Inflammatory macrophage treated with lipopolysaccharide for 4 hours (primary cell): ENCODE data around the gene LRRC56.
A peak's percentile ranks its signal among the peaks of the same experiment; 100 is the strongest.

Experiments used
- DNase-seq: peaks from one replicate; pipeline ENCODE4 v3.0.0-alpha.2; 2020

Gene LRRC56, protein sequence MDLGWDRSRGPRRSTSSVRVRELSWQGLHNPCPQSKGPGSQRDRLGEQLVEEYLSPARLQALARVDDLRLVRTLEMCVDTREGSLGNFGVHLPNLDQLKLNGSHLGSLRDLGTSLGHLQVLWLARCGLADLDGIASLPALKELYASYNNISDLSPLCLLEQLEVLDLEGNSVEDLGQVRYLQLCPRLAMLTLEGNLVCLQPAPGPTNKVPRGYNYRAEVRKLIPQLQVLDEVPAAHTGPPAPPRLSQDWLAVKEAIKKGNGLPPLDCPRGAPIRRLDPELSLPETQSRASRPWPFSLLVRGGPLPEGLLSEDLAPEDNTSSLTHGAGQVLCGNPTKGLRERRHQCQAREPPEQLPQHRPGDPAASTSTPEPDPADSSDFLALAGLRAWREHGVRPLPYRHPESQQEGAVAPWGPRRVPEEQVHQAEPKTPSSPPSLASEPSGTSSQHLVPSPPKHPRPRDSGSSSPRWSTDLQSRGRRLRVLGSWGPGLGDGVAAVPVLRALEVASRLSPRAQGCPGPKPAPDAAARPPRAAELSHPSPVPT

DNA sequence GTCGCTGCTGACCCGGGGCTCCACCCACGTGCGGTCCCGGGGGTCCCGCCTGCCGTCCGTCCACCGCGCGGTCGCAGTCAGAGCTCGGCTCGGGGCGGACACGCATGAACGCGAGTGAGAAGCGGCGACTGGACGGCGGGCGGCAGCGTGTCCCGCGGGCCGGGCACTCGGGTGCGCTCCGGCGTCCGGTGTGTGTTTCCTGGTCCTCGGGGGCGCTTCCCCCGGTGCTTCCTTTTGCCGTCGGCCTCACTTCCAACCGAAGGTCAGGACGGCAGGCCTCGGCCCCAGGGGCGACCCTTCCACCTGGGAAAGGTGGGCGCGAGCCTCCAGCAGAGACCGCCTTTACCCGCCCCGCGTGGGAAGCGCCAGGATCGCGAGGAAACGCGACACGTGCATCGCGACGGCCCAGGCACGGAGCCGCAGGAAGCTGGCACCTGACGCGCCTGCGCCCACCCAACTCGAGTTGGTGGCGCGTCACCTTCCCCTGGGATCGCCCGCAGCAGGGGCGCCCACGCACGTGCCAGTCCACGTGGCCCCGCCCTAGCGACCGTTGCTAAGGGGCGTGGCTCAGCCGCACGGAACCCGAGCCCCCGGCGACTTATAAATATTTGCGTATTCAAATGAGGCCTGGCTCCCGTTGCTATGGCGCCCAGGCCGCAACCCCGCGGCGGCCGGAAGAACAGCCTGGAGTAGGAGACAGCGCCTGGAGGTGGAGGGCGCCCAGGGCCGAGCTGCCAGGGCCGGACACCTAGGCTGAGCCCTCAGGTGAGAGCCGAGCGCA, at the start of gene LRRC56:
TSS of gene LRRC56 (plus strand) at position 687 of the 781 bp plus-strand sequence. CDS start 3,158 bp downstream, outside the sequence.
- peak; percentile 79 for DNase-seq

DNA sequence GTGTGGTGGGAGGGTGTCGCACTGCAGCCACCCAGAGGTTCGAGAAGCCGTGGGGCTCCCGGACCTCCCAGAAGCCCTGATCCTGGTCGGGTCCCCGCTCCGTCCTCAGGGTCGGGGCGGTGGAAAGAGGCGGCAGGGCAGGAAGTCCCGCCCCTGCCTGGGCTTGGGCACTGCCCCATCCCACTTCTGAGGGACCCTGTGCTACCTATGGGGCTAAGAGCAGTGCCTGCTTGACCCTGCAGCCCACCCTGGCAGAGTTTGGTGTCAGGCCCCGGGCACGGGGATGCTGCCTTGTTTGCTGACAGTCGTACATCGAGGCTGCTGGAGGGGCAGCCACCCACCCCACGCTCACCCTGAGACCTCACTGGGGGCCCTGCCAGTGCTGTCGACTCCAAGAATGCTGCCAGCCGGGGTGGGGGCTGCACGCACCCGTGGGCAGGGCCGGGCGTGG, 49.7 kb upstream of the LRRC56 start:
- DNase-seq: no peak

DNA sequence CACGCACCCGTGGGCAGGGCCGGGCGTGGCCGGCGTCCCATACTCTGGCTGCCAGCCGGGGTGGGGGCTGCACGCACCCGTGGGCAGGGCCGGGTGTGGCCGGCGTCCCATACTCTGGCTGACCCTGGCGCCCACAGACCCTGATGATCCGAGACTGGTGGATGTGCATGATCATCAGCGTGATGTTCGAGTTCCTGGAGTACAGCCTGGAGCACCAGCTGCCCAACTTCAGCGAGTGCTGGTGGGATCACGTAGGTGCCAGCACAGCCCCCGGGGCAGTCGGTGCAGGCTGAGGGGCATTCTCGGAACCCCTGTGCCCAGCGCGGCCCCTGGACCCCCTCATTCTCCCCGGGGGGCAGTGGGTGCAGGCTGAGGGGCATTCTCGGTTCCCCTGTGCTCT, 49.3 kb upstream of the LRRC56 start:
- no peak for DNase-seq

DNA sequence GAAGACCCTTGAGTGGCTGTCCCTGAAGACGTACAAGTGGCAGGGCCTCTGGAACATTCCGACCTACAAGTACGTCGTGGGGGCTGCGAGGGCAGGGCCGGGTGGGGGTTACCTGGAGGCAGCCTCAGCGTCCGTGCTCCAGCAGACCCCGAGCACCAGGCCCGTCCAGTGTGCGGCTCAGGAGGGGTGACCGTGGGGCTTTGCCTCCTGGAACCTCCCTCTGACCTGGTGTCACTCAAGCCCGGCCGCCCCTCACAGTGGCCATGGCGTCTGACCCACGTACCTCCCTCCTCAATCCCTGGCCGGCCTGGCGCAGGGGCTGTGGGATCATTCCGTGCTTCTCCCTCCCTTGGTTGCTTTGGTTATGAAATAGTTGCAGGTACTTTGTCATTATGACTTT, 48.7 kb upstream of the LRRC56 start:
- DNase-seq: no peak

DNA sequence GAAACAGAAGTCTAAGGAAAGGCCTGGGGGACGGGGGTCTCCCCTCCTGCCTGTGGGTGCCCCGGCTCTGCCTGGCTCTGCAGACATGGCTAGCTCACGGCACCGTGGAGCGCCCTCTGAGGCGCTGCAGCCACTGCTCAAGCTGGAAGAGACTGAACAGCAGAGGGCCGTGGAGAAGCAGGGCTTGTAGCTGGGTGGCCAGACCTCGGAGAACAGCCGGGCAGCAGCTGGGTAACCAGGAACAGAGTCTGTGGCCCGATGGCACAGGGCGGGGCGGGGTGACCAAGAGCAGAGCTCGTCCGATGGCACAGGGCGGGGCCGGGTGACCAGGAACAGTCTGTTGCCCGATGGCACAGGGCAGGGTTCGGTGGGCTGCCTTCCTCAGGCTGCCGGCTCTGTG, 48.3 kb upstream of the LRRC56 start:
- no peak for DNase-seq

DNA sequence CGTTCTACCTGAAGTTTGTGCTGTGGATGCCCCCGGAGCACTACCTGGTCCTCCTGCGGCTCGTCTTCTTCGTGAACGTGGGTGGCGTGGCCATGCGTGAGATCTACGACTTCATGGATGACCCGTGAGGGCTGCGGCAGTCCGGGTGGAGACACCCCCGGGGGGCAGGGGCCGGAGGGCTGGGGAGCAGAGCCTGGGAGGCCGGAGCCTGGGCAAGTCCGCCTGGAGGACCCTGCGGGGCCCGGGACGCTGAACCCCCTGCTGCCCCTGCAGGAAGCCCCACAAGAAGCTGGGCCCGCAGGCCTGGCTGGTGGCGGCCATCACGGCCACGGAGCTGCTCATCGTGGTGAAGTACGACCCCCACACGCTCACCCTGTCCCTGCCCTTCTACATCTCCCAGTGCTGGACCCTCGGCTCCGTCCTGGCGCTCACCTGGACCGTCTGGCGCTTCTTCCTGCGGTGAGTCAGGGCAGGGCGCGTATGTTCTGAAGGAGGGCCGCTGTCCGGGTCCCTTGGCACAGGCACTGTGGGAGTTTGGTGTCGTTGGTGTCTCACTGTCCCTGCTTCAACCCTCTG, 47.6 kb upstream of the LRRC56 start:
- no peak for DNase-seq

DNA sequence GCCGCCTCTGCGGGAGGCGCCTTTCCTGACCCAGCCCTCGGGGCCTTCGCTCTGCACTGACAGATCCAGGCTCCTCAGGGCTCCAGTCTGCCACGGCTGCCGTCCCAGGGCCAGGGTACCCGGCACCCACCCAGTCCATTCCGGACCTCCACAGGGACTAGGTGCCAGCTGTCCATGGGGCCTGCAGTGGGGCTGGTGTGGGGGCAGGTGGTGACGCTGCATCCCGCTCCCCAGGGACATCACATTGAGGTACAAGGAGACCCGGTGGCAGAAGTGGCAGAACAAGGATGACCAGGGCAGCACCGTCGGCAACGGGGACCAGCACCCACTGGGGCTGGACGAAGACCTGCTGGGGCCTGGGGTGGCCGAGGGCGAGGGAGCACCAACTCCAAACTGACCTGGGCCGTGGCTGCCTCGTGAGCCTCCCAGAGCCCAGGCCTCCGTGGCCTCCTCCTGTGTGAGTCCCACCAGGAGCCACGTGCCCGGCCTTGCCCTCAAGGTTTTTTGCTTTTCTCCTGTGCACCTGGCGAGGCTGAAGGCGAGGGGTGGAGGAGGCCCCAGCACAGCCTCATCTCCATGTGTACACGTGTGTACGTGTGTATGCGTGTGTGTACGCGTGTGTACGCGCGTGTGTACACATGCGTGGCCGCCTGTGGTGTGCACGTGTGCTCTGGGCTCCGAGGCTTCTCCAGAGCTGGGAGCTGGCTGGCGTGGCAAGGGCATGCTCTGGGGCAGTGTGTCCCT, 47.0 kb upstream of the LRRC56 start:
- DNase-seq: no peak

DNA sequence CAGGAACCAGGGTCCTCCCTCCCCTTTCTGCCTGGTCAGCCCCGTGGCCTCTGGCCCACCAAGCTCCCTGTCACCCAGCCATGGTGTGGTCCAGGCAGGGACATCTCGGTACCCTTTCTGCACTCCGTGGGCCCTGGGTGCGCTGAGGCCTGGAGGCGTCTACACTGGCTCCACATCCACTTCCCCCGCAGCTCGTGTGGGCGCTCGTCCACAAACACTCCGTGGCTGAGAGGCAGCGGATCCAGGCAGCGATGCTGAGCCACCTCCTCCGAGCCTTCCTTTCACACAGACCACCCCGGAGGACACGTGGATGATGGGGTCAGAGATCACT, 46.4 kb upstream of the LRRC56 start:
- DNase-seq: no peak

DNA sequence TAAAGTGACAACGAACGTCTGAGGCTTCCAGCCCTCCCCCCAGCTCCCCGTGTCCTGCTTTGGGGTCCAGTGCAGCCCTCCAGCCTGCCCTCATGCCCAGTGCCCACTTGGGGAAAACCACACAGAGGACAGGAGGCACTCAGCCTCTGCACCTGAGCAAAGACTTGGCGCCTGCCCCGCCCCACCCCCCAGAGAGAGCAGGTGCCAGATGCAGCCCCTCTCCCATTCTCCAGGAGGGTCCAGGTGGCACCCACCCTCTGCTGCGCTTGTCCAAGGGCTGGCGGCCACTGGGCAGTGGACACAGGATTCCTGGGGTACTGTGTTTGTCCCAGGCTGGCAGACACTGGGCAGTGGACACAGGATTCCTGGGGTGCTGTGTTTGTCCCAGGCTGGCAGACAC, 46.0 kb upstream of the LRRC56 start:
- no peak for DNase-seq

DNA sequence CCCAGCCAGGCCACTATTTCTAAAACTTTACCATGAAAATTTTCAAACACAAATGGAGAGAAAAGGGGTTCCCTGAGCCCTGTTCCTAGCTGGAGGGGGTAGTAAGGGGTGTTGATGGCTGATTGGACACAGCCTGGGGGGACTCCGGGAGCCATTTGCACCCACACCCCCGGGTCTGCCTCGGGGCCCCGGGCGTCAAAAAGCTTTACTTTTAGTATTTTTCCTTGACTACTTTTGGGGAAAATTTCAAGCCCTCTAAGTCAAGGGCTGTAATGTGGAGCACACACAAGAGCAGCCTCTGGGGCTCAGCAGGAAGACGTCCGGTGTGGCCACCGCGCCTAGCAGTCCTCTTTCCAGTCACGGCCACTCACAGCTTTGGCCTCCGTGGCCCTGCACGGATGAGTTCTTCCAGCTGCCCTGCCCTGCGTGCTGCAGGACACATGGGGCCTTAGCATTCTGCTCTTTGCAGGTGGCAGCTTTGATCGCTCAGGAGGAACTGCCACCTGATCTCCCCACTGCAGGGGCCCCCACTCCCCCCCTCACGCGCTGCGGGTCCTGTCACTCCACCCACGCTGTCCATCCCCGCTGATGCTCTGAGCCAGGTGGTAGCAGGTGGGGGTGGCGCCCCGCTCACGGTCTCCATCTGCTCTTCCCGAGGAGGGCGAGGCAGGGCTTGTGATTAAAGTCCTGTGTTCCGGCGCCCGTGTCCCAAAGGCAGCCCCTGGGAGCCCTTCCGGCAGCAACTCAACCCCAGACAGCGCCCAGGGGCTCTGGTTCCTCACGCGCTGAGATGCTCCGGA, 44.7 kb upstream of the LRRC56 start:
- no peak for DNase-seq

DNA sequence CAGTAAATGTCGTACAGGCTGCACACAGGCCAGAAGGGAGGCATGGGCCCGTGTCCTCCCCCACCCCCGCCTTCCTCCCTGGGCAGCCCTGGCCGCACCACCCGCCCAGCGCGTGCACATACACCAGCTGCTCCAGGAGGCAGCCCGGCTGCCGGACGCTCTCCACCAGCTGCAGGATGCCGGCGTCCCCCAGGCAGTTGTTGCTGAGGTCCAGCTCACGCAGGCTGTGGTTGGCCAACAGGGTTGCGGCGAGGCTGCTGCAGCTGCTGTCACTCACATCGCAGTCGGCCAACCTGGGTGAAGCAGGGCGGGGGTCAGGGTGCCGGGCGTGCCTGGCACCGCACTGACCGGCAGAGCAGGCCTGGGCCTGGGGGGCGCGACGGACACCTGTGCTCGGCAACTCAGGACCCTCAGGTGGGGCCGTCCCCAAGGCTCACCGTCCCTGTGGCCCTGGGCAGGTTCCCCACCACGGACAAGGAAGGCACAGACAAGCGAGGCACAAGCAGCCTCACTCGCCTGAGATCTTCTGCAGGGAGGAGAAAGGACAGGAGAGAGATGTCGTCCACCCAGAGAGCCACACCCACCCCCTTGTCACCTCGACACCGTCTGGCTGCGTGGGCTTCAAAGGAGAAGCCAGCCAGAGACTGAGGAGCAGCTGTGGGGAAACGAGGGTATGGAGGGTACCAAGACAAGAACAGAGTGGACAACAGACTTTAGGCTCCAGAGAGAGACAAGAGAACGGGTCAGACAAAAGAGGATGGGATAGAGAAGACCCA, 42.4 kb upstream of the LRRC56 start:
- DNase-seq: no peak

DNA sequence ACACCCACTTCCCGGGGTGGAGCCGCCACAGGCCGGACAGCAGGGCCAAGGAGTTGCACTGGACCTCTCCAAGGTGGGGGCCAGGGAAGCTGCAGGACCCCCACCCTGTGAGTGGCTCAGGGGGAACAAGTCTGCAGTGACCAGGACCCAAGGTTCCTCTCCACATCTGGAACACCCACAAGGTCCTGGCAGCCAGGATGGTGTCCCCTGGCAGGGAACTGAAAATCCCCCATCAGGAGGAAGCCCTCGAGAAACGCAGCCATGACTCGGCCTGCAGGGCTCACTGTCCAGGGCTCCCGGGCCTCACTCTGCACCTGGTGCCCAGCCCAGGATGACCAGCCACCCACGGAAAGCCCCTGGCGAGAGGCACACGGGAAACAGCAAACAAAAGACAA, 41.8 kb upstream of the LRRC56 start:
- no peak for DNase-seq

DNA sequence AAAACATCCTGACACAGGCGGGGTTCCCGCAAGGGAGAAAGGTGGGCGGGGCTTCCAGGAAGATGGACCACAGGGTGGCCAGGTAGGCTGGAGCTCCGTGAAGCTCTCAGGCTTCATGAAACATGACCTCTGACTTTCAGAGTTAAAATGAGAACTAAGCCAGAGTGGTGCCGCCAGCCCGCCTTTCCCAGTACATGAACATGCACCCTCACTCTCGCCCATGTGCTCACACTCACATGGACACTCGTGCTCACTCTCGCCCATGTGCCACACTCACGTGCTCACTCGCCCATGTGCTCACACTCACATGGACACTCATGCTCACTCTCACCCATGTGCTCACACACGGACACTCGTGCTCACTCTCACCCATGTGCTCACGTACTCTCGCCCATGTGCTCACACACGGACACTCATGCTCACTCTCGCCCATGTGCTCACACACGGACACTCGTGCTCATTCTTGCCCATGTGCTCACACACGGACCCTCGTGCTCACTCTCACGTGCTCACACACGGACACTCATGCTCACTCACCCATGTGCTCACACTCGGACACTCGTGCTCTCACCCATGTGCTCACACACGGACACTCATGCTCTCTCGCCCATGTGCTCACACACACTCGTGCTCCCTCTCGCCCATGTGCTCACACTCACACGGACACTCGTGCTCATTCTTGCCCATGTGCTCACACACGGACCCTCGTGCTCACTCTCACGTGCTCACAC, 40.3 kb upstream of the LRRC56 start:
- DNase-seq: no peak

DNA sequence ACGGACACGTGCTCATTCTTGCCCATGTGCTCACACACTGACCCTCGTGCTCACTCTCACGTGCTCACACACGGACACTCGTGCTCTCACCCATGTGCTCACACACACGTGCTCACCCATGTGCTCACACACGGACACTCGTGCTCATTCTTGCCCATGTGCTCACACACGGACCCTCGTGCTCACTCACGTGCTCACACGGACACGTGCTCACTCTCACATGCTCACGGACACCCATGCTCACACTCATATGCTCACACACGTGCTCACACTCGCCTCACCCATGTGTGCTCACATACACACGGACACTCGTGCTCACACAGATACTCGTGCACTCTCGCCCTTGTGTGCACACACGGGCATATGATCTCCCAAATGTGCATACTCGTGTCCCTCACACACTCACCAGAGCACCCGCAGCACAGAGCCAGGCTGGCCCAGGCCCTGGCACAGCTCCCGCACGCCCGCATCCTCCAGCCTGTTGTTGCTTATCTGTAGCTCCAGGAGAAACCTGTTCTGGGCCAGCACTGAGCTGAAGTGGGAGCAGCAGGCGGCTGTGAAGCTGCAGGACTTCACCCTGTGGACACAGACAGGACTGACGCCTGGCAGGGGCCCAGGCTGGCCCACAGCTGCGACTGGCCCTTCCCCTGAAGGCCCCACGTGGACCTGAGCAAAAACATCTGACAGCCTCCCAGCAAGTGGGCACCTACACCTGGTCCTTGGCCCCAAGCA, 39.6 kb upstream of the LRRC56 start:
- no peak for DNase-seq

DNA sequence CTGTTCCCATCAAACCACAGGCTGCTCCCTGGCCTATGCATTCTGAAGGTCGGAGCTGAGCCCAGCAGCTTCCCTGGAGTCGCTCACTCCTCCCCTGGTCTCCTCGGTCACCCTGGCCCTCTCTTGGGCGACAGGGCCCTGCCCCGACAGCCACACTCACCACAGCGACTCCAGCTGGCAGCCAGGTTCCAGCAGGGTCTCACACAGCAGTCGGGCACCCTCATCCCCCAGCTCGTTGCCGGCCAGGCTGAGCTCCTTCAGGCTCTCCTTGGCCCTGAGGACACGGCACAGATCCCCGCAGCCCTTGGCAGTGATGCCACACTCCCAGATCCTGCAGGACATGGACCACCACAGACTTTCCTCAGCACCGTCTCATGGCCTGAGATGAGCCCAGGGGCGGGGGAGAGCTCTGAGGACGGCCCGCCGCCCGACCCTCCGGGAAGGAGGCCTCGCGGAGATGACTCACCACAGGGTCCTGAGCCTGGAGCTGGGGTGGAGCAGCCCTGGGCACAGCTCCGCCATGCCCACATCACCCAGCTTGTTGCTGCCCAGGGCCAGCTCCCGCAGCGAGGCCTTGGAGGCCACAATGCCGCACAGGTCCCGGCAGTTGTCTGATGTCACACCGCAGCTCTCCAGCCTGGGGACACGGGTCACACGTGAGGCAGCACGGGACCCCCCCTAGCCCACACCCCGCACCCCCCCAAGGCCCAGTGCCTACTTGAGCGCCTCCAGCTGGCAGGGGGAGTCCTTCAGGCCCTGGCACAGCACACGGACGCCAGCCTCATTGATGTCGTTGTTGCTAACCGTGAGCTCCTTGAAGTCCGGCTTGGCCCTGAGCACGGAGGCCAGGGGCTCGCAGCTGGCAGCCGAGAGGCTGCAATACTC, 38.8 kb upstream of the LRRC56 start:
- no peak for DNase-seq

DNA sequence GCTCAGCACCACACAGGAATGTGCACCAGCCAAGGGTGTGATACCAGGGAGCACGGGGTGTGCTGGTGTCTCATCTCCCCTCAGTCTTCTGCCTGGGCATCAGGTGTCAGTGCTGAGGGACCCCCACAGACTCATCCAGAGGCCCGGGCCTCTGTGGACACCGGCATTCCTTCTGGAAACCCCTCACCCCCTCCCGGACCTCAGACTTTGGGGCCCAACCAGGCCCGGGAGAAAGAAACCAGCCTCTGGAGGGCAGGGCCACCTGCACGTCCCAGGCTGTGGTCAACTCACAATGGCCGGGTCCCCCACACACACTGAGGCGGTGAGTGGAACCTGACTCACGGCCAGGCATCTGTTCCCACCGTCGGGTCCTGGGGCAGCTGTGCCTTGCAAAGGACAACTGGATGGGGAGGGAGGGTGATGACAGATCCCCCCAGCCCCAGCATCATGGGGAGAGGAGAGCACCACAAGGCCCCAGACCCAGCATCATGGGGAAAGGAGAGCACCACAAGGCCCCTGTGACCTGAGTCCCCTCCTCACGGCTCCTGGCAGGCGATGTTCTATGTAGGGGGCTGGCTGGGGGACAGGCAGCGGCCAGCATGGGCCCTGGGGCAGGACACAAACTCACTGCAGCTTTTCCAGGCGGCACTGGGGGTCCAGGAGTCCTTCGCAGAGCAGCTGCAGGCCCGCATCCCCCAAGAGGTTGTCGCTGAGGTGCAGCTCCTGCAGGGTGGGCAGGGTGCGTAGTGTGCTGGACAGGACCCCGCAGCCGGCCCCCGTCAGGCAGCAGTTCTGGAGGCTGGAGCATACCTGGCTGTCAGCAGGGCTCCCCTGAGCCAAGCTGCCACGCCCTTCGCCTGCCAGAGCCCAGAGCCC, 37.9 kb upstream of the LRRC56 start:
- no peak for DNase-seq

DNA sequence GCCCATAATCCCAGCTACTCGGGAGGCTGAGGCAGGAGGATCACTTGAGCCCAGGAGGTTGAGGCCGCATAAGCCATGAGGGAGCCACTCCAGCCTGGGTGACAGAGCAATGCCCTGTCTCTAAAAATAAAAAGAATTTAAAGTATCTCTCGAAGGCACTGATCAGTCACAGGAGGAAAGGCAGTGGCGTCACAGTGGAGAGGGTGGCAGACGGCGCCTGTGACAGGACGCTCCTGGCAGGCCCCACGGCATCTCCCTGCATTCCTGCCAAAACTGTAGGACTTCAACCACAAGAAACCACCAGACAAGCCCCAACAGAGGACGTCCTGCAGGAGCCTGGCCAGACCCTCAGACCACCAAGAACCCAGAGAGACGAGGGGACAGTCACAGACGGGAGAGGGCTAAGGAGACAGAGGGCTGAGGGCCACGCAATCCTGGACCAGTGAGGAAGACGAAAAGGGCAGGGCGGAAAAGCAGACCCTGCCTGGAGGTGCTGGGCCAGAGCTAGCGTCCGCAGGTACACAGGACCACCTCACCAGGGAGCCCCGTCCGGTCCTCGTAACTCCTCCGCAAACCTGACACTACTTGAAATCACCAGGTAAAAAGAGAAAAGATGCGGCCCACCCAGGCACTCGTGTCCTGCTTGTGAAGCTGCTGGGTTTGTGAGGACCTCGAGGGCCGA, 36.2 kb upstream of the LRRC56 start:
- no peak for DNase-seq
